Hepatocyte (in vitro differentiated cells): Measurements from ENCODE around the gene PCDH9. TPM values are rescaled to one million over a fixed set of nuclear protein-coding genes. Genes with fewer than 3 reads are reported as not detected.

ENCODE experiments used
- DNase-seq: peaks from one replicate; pipeline ENCODE4 v3.0.0-alpha.2; 2016; ENCODE audit warnings: low spot score
- H2AFZ ChIP-seq: fragments of 200-600 bp; sonication (generic); 2 replicates; pipeline ENCODE4 v1.6.0; 2016; ENCODE audit warnings: antibody characterized with exemption, mild to moderate bottlenecking
- H3K27ac ChIP-seq: fragments of 200-600 bp; sonication (generic); 2 replicates; pipeline ENCODE4 v1.5.1; 2016; ENCODE audit warnings: mild to moderate bottlenecking
- H3K27me3 ChIP-seq: fragments of 200-600 bp; sonication (generic); 2 replicates; pipeline ENCODE4 v1.6.1; 2016
- H3K36me3 ChIP-seq: fragments of 200-600 bp; sonication (generic); replicated peaks from 2 replicates; pipeline ENCODE4 v1.5.1; 2016; ENCODE audit warnings: low read depth; ENCODE audit not compliant: insufficient read depth
- H3K4me1 ChIP-seq: fragments of 200-600 bp; sonication (generic); 2 replicates; pipeline ENCODE4 v1.5.1; 2016; ENCODE audit warnings: mild to moderate bottlenecking, moderate library complexity; ENCODE audit not compliant: insufficient read depth
- H3K4me2 ChIP-seq: fragments of 200-600 bp; sonication (generic); 2 replicates; pipeline ENCODE4 v1.6.0; 2016
- H3K4me3 ChIP-seq: fragments of 200-600 bp; sonication (generic); 2 replicates; pipeline ENCODE4 v1.5.1; 2016; ENCODE audit warnings: mild to moderate bottlenecking
- H3K79me2 ChIP-seq: fragments of 200-600 bp; sonication (generic); 2 replicates; pipeline ENCODE4 v1.6.0; 2017; ENCODE audit warnings: mild to moderate bottlenecking
- H3K9me2 ChIP-seq: fragments of 200-600 bp; sonication (generic); replicated peaks from 2 replicates; pipeline ENCODE4 v1.6.0; 2017; ENCODE audit warnings: mild to moderate bottlenecking; ENCODE audit not compliant: insufficient read depth
- H3K9me3 ChIP-seq: fragments of 200-600 bp; sonication (generic); 2 replicates; pipeline ENCODE4 v1.5.1; 2016; ENCODE audit warnings: low read depth, mild to moderate bottlenecking
- H4K20me1 ChIP-seq: fragments of 200-600 bp; sonication (generic); 2 replicates; pipeline ENCODE4 v1.6.0; 2016; ENCODE audit warnings: mild to moderate bottlenecking; ENCODE audit not compliant: insufficient read depth, poor library complexity, severe bottlenecking
- CTCF ChIP-seq: fragments of 200-600 bp; sonication (generic); IDR thresholded peaks from 2 replicates; pipeline ENCODE4 v1.5.1; 2016; ENCODE audit warnings: antibody characterized with exemption, mild to moderate bottlenecking; ENCODE audit not compliant: poor library complexity
- EZH2 ChIP-seq: fragments of 200-600 bp; sonication (generic); IDR thresholded peaks from 2 replicates; pipeline ENCODE4 v1.6.1; 2016; ENCODE audit warnings: antibody characterized with exemption, mild to moderate bottlenecking, borderline replicate concordance
- EZH2phosphoT487 ChIP-seq: fragments of 200-600 bp; sonication (generic); IDR thresholded peaks from one replicate; pipeline ENCODE4 v1.6.1; 2018; ENCODE audit warnings: antibody characterized with exemption, mild to moderate bottlenecking, low read depth, moderate library complexity; ENCODE audit not compliant: unreplicated experiment, severe bottlenecking
- WGBS: methylation state at CpG from one replicate; pipeline ENCODE4 v1.1.6; 2016; ENCODE audit warnings: low lambda C conversion rate; ENCODE audit errors: missing lambda C conversion rate; 5-methylcytosine and 5-hydroxymethylcytosine counted together
- polyA plus RNA-seq: library from polyadenylated mRNA; unstranded; fragments of >200 nt; fragmentation: Nextera tagmentation; extraction: Ambion mirVana; gene quantifications from 2 replicates; pipeline ENCODE4 v1.2.1, GENCODE V29; 2016
- total RNA-seq: library from RNA; depleted of rRNA; stranded (reverse); fragments of >200 nt; gene quantifications from 2 replicates; pipeline ENCODE4 v1.2.3, GENCODE V29; 2014

PCDH9 gene
- total and polyA plus RNA-seq, 2 experiments from 2014 or later = 6.9 to 15.0 TPM

- WGBS = 89% methylated on average over 3 of the region's 3 CpGs
- Histone ChIP-seq H3K9me2 (no peaks in the 10 kb centered on the region), H3K4me2 (no peak overlapping the region), H3K27ac (no peak overlapping the region), H3K36me3 (no peaks in the 10 kb centered on the region), H3K4me3 (no peak overlapping the region), H4K20me1 (no peaks in the 10 kb centered on the region), H3K9me3 (no peaks in the 10 kb centered on the region), H3K4me1 (no peaks in the 10 kb centered on the region), H3K79me2 (no peaks in the 10 kb centered on the region), H2AFZ (no peak overlapping the region), H3K27me3 (no peaks in the 10 kb centered on the region)
- no peak for TF ChIP-seq EZH2phosphoT487
- no peak for TF ChIP-seq EZH2
- TF ChIP-seq CTCF = no peak
- DNase-seq = no peak
Measured at GRCh38 chr13:66703597-66703996, 526.5 kb downstream of the PCDH9 start.

GRCh38 chr13:66700117-66700601 lies 530.0 kb downstream of the PCDH9 start:
- H2AFZ ChIP-seq = no peak overlapping the region

GRCh38 chr13:66693656-66694055 lies 536.5 kb downstream of the PCDH9 start:
- no peak for DNase-seq
- no peaks in the 10 kb centered on the region for H3K79me2 ChIP-seq
- H2AFZ ChIP-seq = no peak overlapping the region
- H3K9me3 ChIP-seq = no peaks in the 10 kb centered on the region
- H3K27ac ChIP-seq = no peak overlapping the region
- TF ChIP-seq CTCF = no peak
- TF ChIP-seq EZH2 = no peak
- H4K20me1 ChIP-seq = no peaks in the 10 kb centered on the region
- no peaks in the 10 kb centered on the region for H3K4me1 ChIP-seq
- no peak overlapping the region for H3K4me2 ChIP-seq
- no peaks in the 10 kb centered on the region for H3K9me2 ChIP-seq
- H3K36me3 ChIP-seq = no peaks in the 10 kb centered on the region
- no peak overlapping the region for H3K4me3 ChIP-seq
- no peaks in the 10 kb centered on the region for H3K27me3 ChIP-seq

More at GRCh38 chr13:66700117-66700601, 530.0 kb downstream of the PCDH9 start:
- Histone ChIP-seq H3K9me2 (no peaks in the 10 kb centered on the region), H3K79me2 (no peaks in the 10 kb centered on the region), H4K20me1 (no peaks in the 10 kb centered on the region), H3K36me3 (no peaks in the 10 kb centered on the region), H3K27me3 (no peaks in the 10 kb centered on the region), H3K4me2 (no peak overlapping the region), H3K4me1 (no peaks in the 10 kb centered on the region), H3K9me3 (no peaks in the 10 kb centered on the region), H3K4me3 (no peak overlapping the region), H3K27ac (no peak overlapping the region)
- TF ChIP-seq EZH2 (no peak), EZH2phosphoT487 (no peak), CTCF (no peak)
- no peak for DNase-seq
- 56% methylated on average over 8 of the region's 8 CpGs for WGBS

- 72% methylated on average over 3 of the region's 3 CpGs for WGBS
Measured at GRCh38 chr13:66691149-66691548, 539.0 kb downstream of the PCDH9 start.

More at GRCh38 chr13:66691149-66691548, 539.0 kb downstream of the PCDH9 start:
- DNase-seq = no peak
- no peaks in the 10 kb centered on the region for H3K36me3 ChIP-seq
- H3K27ac ChIP-seq = no peak overlapping the region
- no peaks in the 10 kb centered on the region for H3K9me3 ChIP-seq
- H3K4me1 ChIP-seq = no peaks in the 10 kb centered on the region
- no peaks in the 10 kb centered on the region for H3K27me3 ChIP-seq
- H4K20me1 ChIP-seq = no peaks in the 10 kb centered on the region
- H3K4me3 ChIP-seq = no peak overlapping the region
- no peak overlapping the region for H2AFZ ChIP-seq
- no peak for TF ChIP-seq EZH2phosphoT487
- TF ChIP-seq EZH2 = no peak
- TF ChIP-seq CTCF = no peak
- no peak overlapping the region for H3K4me2 ChIP-seq
- no peaks in the 10 kb centered on the region for H3K79me2 ChIP-seq
- H3K9me2 ChIP-seq = no peaks in the 10 kb centered on the region
